Measurements from ENCODE around the gene RHOV. TPM values are rescaled to one million over a fixed set of nuclear protein-coding genes. Genes with fewer than 3 reads are reported as not detected.

RHOV gene
- total RNA-seq, 2 donors from 2014 or later: 0.18 TPM; not detected in 1

GRCh38 chr15:40899536-40900207 is 25.6 kb upstream of the RHOV start:
- ATAC-seq (no peak), DNase-seq (no peak)
- no peak overlapping the region for H3K4me3 Mint-ChIP-seq
- no peaks in the 10 kb centered on the region for H3K36me3 Mint-ChIP-seq (ENCODE audit: low read depth)
- H3K9me3 ChIP-seq (ENCODE audit: control insufficient read depth, low read length, poor library complexity, severe bottlenecking): no peaks in the 10 kb centered on the region
- H3K27ac Mint-ChIP-seq: no peak overlapping the region
- peaks cover 25% of the 10 kb centered on the region for H3K4me1 Mint-ChIP-seq
- H3K27me3 Mint-ChIP-seq: no peaks in the 10 kb centered on the region

- H3K27ac Mint-ChIP-seq: peak overlapping the region; percentile 98
- no peaks in the 10 kb centered on the region for H3K27me3 Mint-ChIP-seq
- ATAC-seq (peak; percentile 58), DNase-seq (peak; percentile 35 to 50 (median 42))
- peaks cover 29% of the 10 kb centered on the region for H3K4me1 Mint-ChIP-seq
- no peaks in the 10 kb centered on the region for H3K9me3 ChIP-seq (ENCODE audit: control insufficient read depth, low read length, poor library complexity, severe bottlenecking)
- peak overlapping the region; percentile 100 for H3K4me3 Mint-ChIP-seq
- H3K36me3 Mint-ChIP-seq (ENCODE audit: low read depth): peaks cover 2% of the 10 kb centered on the region
Observed at GRCh38 chr15:40894681-40895448, 20.8 kb upstream of the RHOV start.

- ATAC-seq (peak; percentile 97), DNase-seq (peak; percentile 97 to 99 (median 98))
- H3K4me1 Mint-ChIP-seq: peaks cover 29% of the 10 kb centered on the region
- H3K9me3 ChIP-seq (ENCODE audit: control insufficient read depth, low read length, poor library complexity, severe bottlenecking): no peaks in the 10 kb centered on the region
- peak within 1 kb of the TSS; percentile 98 for H3K27ac Mint-ChIP-seq
- peak within 1 kb of the TSS; percentile 100 for H3K4me3 Mint-ChIP-seq
- H3K27me3 Mint-ChIP-seq: no peaks in the 10 kb centered on the region
- peaks cover 2% of the 10 kb centered on the region for H3K36me3 Mint-ChIP-seq (ENCODE audit: low read depth)
Observed at GRCh38 chr15:40893733-40894680, 20.0 kb upstream of the RHOV start, which contains the start of gene VPS18. Gene VPS18 (plus strand): TSS chr15:40894450. CDS start chr15:40894769, 319 bp downstream.

GRCh38 chr15:40893019-40893670 is 19.1 kb upstream of the RHOV start:
- Mint-ChIP-seq H3K36me3 (ENCODE audit: low read depth) (peaks cover 2% of the 10 kb centered on the region), H3K4me1 (peaks cover 29% of the 10 kb centered on the region), H3K27me3 (no peaks in the 10 kb centered on the region), H3K4me3 (no peak overlapping the region), H3K27ac (no peak overlapping the region)
- ATAC-seq (no peak), DNase-seq (no peak)
- no peaks in the 10 kb centered on the region for H3K9me3 ChIP-seq (ENCODE audit: control insufficient read depth, low read length, poor library complexity, severe bottlenecking)

DNA sequence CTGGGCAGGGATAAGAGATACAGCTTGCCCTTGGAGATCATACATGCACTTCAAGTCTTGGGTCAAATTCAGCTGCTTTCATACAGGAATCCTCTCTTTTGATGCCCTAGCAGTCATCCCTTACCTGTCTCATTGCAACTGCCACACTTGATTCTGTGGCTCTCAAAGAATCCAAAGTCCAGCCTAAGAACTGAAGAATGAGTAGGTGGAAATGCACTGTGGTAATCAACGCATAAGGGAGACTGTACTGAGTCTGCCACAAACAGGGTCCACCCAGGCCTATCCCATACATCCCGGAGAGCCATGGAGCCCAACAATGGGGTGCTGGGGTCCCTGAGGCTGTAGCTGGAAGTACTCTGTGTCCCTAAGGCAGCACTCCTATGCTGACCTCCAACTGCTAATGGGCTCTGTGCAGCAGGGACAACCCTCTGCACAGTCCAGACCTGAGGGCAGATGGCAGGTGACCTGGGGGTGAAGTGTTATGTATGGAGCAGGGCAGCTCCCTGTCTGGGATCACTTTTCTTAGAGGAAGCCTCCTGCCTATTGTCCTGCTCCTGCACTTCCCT is 18.5 kb upstream of the RHOV start:
- Mint-ChIP-seq H3K27ac (no peak overlapping the region), H3K4me1 (peaks cover 27% of the 10 kb centered on the region), H3K27me3 (no peaks in the 10 kb centered on the region), H3K4me3 (no peak overlapping the region), H3K36me3 (ENCODE audit: low read depth) (peaks cover 2% of the 10 kb centered on the region)
- ATAC-seq (no peak), DNase-seq (no peak)
- H3K9me3 ChIP-seq (ENCODE audit: control insufficient read depth, low read length, poor library complexity, severe bottlenecking): no peaks in the 10 kb centered on the region

- H3K4me3 Mint-ChIP-seq: peak overlapping the region; percentile 15
- H3K27ac Mint-ChIP-seq: peak overlapping the region; percentile 4
- H3K27me3 Mint-ChIP-seq: no peaks in the 10 kb centered on the region
- DNase-seq (no peak), ATAC-seq (no peak)
- peaks cover 24% of the 10 kb centered on the region for H3K4me1 Mint-ChIP-seq
- no peaks in the 10 kb centered on the region for H3K9me3 ChIP-seq (ENCODE audit: control insufficient read depth, low read length, poor library complexity, severe bottlenecking)
- H3K36me3 Mint-ChIP-seq (ENCODE audit: low read depth): peaks cover 2% of the 10 kb centered on the region
Observed at GRCh38 chr15:40891810-40892446, 17.9 kb upstream of the RHOV start.

DNA sequence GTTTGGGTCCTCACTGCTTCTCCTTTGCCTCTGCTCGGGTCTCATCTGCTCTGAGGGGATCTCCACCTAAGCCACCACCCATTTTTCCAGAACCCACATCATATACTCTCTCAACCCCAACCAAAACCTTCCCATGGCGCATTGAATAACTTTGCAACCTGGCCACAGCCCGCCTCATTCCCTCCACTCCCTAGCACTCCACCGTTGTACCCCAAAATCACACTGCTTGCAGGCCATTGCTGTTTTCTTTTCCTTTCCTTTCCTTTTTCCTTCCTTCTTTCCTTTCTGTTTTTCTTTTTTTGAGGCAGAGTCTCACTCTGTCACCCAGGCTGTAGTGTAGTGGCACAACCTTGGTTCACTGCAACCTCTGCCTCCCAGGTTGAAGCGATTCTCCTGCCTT is 17.1 kb upstream of the RHOV start:
- Mint-ChIP-seq H3K27ac (no peak overlapping the region), H3K4me3 (no peak overlapping the region), H3K27me3 (no peaks in the 10 kb centered on the region), H3K36me3 (ENCODE audit: low read depth) (peaks cover 2% of the 10 kb centered on the region), H3K4me1 (peaks cover 24% of the 10 kb centered on the region)
- DNase-seq (no peak), ATAC-seq (no peak)
- no peaks in the 10 kb centered on the region for H3K9me3 ChIP-seq (ENCODE audit: control insufficient read depth, low read length, poor library complexity, severe bottlenecking)

GRCh38 chr15:40889112-40889511 is 15.1 kb upstream of the RHOV start:
- DNase-seq: no peak
- H3K36me3 Mint-ChIP-seq (ENCODE audit: low read depth): no peaks in the 10 kb centered on the region
- no peak overlapping the region for H3K27ac Mint-ChIP-seq
- H3K27me3 Mint-ChIP-seq: no peaks in the 10 kb centered on the region
- no peak for ATAC-seq
- no peak overlapping the region for H3K4me3 Mint-ChIP-seq
- no peaks in the 10 kb centered on the region for H3K9me3 ChIP-seq (ENCODE audit: control insufficient read depth, low read length, poor library complexity, severe bottlenecking)
- peaks cover 22% of the 10 kb centered on the region for H3K4me1 Mint-ChIP-seq

GRCh38 chr15:40886586-40886985 is 12.6 kb upstream of the RHOV start:
- Mint-ChIP-seq H3K4me3 (no peak overlapping the region), H3K27ac (peak overlapping the region; percentile 27), H3K27me3 (no peaks in the 10 kb centered on the region), H3K4me1 (peaks cover 11% of the 10 kb centered on the region), H3K36me3 (ENCODE audit: low read depth) (no peaks in the 10 kb centered on the region)
- ATAC-seq (no peak), DNase-seq (no peak)
- no peaks in the 10 kb centered on the region for H3K9me3 ChIP-seq (ENCODE audit: control insufficient read depth, low read length, poor library complexity, severe bottlenecking)

DNA sequence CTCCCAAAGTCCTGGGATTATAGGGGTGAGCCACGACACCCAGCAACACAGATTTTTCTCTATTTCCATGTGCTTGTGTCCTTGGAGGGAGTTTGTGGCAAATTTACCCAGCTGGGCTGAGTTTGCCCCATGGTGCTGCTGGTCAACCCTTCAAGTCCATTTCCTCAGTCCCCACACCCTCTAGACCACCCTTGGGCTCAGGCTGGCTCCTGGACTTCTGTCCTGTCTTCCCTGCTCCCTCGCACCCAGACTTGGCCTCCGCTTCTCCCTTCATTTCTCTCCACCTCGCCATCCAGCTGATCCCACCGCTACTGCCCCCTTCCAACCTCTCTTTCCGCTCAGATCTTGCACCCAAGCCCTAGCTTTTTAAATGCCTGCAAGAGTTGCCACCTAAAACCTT is 7.3 kb upstream of the RHOV start:
- H3K4me3 Mint-ChIP-seq: no peak overlapping the region
- H3K27me3 Mint-ChIP-seq: no peaks in the 10 kb centered on the region
- no peak overlapping the region for H3K27ac Mint-ChIP-seq
- DNase-seq (no peak), ATAC-seq (no peak)
- H3K9me3 ChIP-seq (ENCODE audit: control insufficient read depth, low read length, poor library complexity, severe bottlenecking): no peaks in the 10 kb centered on the region
- H3K36me3 Mint-ChIP-seq (ENCODE audit: low read depth): no peaks in the 10 kb centered on the region
- peaks cover 10% of the 10 kb centered on the region for H3K4me1 Mint-ChIP-seq

GRCh38 chr15:40879609-40880008 is 5.6 kb upstream of the RHOV start:
- ATAC-seq (no peak), DNase-seq (no peak)
- no peaks in the 10 kb centered on the region for H3K27me3 Mint-ChIP-seq
- H3K4me1 Mint-ChIP-seq: peaks cover 4% of the 10 kb centered on the region
- H3K27ac Mint-ChIP-seq: no peak overlapping the region
- no peaks in the 10 kb centered on the region for H3K36me3 Mint-ChIP-seq (ENCODE audit: low read depth)
- H3K9me3 ChIP-seq (ENCODE audit: control insufficient read depth, low read length, poor library complexity, severe bottlenecking): no peaks in the 10 kb centered on the region
- H3K4me3 Mint-ChIP-seq: no peak overlapping the region

- Mint-ChIP-seq H3K27me3 (no peaks in the 10 kb centered on the region), H3K4me3 (no peak overlapping the region)
- peak; percentile 76 for ATAC-seq
Observed at GRCh38 chr15:40878785-40879184, 4.8 kb upstream of the RHOV start.

More at GRCh38 chr15:40878785-40879184, 4.8 kb upstream of the RHOV start:
- no peaks in the 10 kb centered on the region for H3K9me3 ChIP-seq (ENCODE audit: control insufficient read depth, low read length, poor library complexity, severe bottlenecking)
- Mint-ChIP-seq H3K36me3 (ENCODE audit: low read depth) (no peaks in the 10 kb centered on the region), H3K27ac (no peak overlapping the region), H3K4me1 (peaks cover 7% of the 10 kb centered on the region)
- no peak for DNase-seq
